ENCODE measurements around the gene MOBP.

Gene MOBP

GRCh38 chr3:39499651-39500273 lies 32.3 kb downstream of the MOBP start:
- DNase-seq (ENCODE audit: low spot score), result no peak

GRCh38 chr3:39501059-39501458 lies 33.6 kb downstream of the MOBP start:
- DNase-seq (ENCODE audit: low spot score), result no peak

- DNase-seq (ENCODE audit: low spot score), result no peak
Measured at GRCh38 chr3:39501968-39502837, 34.7 kb downstream of the MOBP start.

DNA sequence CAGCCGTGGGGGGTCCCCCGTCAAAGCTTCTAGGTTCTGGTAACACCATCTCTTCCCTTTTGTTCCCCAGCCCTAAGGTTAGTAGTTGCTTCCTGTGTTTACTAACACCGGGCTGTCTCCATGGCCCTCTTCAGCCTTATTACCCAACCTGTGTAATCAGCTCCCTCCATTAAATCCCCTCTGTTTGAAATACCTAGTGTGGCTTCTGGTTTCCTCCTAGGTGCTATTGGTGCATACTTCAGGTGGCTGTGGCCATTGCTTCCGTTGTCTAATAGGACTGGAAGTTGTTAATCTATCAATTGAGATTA lies 35.3 kb downstream of the MOBP start:
- no peak for DNase-seq (ENCODE audit: low spot score)

GRCh38 chr3:39505866-39506742 lies 38.6 kb downstream of the MOBP start:
- no peak for DNase-seq (ENCODE audit: low spot score)

- no peak for DNase-seq (ENCODE audit: low spot score)
Measured at GRCh38 chr3:39506863-39507262, 39.4 kb downstream of the MOBP start.

DNA sequence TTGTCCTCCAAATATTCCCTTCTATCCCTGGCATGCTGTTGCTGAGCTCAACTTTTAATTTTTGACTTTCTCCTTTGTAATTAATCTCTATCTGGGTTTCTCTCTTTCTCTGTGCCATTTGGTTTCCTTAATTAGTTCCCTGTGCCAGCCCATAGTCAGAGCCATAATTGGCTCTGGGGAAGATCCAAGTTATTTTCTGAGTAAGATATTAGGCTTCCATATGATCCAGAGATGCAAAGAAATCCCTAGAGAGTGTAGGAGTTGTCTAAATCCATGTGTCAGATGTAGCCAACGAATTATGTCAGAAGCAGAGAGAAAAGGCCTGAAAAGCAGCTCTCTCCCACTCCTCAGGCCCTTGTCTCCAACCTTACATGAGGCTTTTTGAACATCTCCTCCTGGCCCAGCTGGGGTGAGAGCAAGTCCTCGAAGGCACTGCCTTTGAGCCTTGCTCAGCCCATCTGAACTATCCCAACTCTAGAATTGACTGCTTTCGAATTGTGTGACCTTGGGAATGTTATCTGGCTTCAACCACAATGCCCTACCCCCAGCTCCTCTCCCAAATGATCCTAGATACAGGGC lies 46.4 kb downstream of the MOBP start:
- DNase-seq (ENCODE audit: low spot score), result no peak

DNA sequence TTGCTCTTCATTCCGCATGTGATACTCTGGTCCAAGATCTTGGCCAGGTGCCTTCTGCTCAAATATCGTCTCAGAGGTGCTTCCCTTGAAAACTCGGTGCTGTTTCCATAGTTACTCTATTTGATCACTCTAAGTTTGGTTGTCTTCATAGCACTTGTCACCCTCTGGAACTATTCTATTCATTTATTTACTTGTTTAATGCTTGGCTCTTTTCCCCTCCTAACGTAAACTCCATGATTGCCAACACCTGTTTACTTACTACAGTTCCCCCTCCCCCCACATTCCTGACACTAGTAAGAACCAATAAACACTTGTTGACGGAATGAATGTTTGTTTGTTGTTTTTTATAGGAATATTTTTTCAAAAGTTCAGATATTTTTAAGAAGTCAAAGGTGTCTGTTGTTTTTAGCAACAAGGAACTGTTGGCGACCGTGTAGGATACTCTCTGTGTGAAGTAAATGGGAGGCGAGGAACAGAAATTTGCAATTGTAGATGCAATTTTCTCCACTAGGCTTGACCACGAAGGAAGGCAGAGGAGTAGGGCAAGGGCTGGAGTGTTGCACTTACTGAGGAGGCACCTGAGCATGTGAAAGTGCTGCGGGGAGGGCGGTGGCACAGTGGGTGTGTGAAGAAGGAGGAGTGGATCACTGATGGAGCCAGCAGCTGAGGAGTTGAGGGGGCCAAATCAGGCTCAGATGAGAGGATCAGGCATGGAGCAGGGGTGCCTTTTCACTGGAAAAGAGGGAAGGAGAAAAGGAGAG lies 48.4 kb downstream of the MOBP start:
- no peak for DNase-seq (ENCODE audit: low spot score)

DNA sequence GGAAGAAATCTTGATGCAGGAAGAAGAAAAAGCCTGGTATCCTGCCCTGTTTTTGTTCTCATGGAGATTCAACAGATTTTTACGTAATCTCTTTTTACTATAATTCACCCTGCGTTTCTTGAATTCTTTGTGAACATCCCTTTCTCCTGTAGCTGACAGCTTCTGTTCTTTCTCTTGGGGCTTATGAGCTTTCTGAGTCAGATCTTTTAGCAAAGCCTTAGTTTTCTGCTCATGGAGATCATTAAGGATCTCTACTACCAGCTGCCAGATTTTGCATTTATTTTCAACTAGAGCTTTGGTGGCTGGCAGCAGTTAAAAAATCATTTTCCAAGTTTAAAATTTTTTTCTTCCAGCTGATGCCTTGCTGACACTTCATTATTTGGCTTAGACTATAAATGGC lies 51.6 kb downstream of the MOBP start:
- DNase-seq (ENCODE audit: low spot score), result no peak

DNA sequence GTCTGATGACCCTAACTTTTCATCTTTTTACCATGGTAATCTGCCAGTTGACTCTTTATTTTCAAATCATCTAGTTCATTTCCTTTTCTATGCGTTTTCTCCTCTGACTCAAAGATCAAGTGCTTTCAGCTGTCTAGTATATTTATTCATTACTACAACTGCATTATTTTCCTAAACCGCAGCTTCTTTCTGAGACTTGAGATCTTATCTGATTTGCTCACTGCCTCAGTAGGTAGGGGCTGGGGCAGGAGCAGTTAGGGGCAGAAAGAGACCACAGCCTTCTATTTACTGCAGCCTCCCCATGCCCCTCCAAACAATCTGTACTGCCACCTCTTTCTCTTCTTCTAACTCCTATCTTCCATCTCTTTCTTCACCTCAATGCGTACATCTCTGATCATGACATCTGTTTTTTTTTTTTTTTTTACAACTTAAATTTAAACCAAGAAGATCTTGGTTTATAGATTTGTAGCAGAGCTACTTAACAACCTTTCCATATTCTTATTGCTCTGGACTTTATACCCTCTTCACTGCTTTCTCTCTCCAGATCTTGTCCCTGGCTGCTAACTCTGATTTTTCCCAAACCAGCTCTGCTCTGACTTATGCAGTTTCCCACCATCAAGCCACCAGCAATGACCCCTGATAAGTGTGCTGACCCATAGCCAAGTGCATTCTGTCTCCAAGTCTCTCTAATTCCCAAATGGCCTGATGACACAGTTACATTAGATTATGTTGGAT lies 52.2 kb downstream of the MOBP start:
- DNase-seq (ENCODE audit: low spot score), result no peak

DNA sequence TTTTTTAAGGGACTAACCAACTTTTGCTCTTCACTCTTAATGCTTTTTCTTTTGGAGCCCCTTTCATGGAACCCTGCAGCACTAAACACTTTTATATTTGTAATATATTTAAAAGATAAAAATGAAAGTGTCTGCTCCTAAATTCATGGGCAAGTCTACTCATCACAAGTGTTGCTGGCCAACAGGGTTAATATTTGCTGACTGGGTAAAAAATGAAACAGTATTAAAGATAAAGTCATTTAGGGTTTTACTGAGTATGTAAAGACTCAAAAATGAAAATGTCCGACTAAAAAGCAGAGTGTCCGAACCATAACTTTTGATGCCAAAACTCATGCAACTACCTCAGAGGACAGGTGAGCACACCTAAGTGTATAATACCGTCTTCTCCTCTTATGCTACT lies 54.0 kb downstream of the MOBP start:
- DNase-seq (ENCODE audit: low spot score), result no peak

DNA sequence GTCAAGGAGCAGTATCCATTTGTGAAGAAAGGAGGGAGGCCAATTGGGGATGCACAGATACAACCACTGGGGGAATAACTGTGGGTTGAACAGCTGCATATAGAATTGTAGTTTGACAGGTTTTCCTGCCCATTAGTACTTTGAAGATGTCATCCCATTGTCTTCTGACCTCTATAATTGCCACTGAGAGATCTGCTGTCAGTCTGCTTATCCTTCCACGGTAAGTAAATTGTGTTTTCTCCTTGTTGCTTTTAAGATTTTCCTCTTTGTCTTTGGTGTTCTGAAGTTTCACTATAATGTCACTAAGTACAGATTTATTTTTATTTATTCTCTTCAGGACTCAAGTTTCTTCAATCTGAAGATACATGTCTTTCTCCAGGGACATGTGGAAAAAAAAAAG lies 56.6 kb downstream of the MOBP start:
- DNase-seq (ENCODE audit: low spot score), result no peak

- no peak for DNase-seq (ENCODE audit: low spot score)
Measured at GRCh38 chr3:39528844-39529243, 61.4 kb downstream of the MOBP start.

- DNase-seq (ENCODE audit: low spot score), result no peak
Measured at GRCh38 chr3:39529577-39529976, 62.1 kb downstream of the MOBP start.

GRCh38 chr3:39531066-39531465 lies 63.6 kb downstream of the MOBP start:
- DNase-seq (ENCODE audit: low spot score), result no peak

DNA sequence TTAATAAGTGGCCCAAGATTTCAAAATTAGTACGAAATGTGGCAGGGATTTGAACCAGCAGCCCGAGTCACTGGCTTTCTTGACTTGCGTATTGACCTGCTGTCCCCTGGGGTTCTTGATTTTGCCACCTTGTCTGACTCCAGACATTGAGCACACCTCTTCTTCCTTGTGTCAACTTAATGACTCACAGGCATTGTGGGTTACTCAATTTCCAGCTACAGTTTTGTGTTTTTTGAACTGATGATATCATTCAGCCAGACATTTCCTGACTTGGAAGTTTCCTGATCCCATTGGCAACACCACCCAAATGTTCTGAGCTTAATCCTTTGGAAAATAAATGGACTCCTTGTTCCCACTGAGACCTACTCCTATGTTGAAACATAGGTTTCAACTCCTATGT lies 64.2 kb downstream of the MOBP start:
- no peak for DNase-seq (ENCODE audit: low spot score)

DNA sequence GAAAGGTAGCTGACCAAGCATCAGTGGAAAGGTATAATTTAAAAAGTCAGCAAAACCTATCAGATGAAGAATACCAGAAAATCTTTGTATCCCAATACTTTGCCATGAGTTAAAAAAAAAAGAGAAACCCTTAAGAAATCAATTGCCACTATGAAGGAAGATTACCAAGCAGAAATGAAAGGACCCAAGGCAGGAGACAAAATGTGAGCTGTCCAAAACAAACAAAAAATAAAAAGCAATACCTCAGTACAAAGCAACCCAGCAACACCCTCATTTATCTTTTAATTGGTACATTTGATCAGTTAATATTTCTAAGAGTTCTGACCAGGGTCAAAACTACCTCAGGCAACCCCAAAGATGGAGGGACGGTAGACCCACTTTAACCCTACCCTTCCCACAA lies 65.3 kb downstream of the MOBP start:
- no peak for DNase-seq (ENCODE audit: low spot score)

DNA sequence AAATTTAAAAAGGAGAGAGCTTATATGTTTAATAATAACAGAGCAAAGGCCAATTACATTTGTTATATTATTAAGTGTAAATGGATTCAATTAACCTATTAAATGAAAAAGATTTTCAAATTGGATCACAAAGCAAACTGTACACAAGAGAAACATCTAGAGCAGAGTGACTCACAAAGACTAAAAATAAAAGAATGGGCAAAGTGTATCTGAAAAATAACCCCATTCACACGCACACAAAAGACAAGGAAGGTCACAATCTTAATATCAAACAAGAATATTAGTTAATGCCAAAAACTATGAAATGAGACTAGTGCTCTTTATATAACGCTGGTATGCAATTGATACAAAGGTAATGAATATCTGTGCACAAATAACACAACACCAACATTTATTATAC lies 65.7 kb downstream of the MOBP start:
- no peak for DNase-seq (ENCODE audit: low spot score)

DNA sequence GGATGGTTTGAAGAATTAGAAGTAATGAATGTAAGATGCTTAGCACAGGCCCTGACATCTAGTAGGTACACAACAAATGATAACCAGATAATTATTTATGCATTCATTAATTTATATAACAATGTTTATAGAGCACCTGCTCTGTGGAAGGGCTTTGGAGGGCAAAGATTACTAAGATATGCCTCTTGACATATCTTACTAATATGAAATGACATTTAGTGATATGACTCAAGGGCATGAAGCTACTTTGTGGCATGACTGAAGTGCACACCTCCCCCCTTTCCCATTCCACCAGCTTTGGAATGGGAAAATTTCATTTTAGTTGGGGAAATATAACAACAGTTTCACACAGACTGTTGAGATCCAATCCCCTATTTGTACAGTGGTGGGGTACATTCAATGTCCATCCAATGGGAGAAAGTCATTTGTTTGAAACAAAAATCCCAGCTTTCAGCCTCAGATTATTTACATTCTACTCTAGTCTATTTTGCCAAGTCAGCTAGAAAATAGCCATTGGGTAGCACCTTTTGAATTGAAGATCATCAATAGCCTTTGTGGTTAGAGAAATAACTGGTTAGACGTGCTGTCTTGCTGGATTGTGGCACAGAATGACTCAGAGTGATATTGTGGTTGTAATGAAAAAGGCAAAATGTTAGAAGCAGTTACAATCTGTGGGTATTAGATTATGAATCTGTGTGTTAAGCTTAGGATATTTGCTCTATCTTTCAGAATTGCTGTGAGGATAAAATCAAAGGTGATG lies 72.9 kb downstream of the MOBP start:
- DNase-seq (ENCODE audit: low spot score), result no peak

GRCh38 chr3:39541442-39541841 lies 74.0 kb downstream of the MOBP start:
- no peak for DNase-seq (ENCODE audit: low spot score)
